ENCODE data around the gene VPS4B.

GRCh38 chr18:63431180-63431579 is 8.9 kb upstream of the VPS4B start:
- TF ChIP-seq CTCF (IDR thresholded peaks at IDR 0.05) = no peak
- no peak for TF ChIP-seq POLR2A (IDR thresholded peaks at IDR 0.05)
- TF ChIP-seq POLR2AphosphoS5 (IDR thresholded peaks at IDR 0.05) = no peak

Measured in prostate gland (tissue), 2 donors.